ENCODE data around the gene ANXA9. TPM values are rescaled to one million over a fixed set of nuclear protein-coding genes. Genes with fewer than 3 reads are reported as not detected.
A peak's percentile ranks its signal among the peaks of the same experiment; 100 is the strongest.

The ANXA9 gene
- total RNA-seq, 1 donor from 2014 or later, result 39.7 TPM

- DNase-seq (ENCODE audit: low spot score), result no peak
These were observed 21.1 kb downstream of the ANXA9 start for GRCh38 chr1:151003180-151003579.

GRCh38 chr1:151005729-151006319 is 23.7 kb downstream of the ANXA9 start:
- no peak for DNase-seq (ENCODE audit: low spot score)

- peak; percentile 75 for DNase-seq (ENCODE audit: low spot score)
These were observed 24.4 kb downstream of the ANXA9 start, which contains the start of gene MINDY1 for GRCh38 chr1:151006327-151007052. MINDY1 (minus strand) TSS chr1:151006902; CDS start chr1:151002617, 4,285 bp downstream.

GRCh38 chr1:151007853-151008243 is 25.8 kb downstream of the ANXA9 start:
- DNase-seq (ENCODE audit: low spot score), result no peak

GRCh38 chr1:151008244-151009205 is 26.4 kb downstream of the ANXA9 start, which contains the start of gene PRUNE1:
PRUNE1 (plus strand) TSS chr1:151008449; CDS start chr1:151008633, 184 bp downstream.
- peak; percentile 97 for DNase-seq (ENCODE audit: low spot score)

- no peak for DNase-seq (ENCODE audit: low spot score)
These were observed 27.1 kb downstream of the ANXA9 start for GRCh38 chr1:151009206-151009587.

GRCh38 chr1:151009674-151010345 is 27.7 kb downstream of the ANXA9 start:
- no peak for DNase-seq (ENCODE audit: low spot score)

GRCh38 chr1:151010346-151010726 is 28.2 kb downstream of the ANXA9 start:
- no peak for DNase-seq (ENCODE audit: low spot score)

- no peak for DNase-seq (ENCODE audit: low spot score)
These were observed 29.2 kb downstream of the ANXA9 start for GRCh38 chr1:151011154-151011850.

GRCh38 chr1:151012684-151013471 is 30.8 kb downstream of the ANXA9 start:
- DNase-seq (ENCODE audit: low spot score), result no peak

- no peak for DNase-seq (ENCODE audit: low spot score)
These were observed 31.4 kb downstream of the ANXA9 start for GRCh38 chr1:151013518-151013917.

GRCh38 chr1:151024540-151025146 is 42.6 kb downstream of the ANXA9 start:
- peak; percentile 82 for DNase-seq (ENCODE audit: low spot score)

- DNase-seq (ENCODE audit: low spot score), result no peak
These were observed 44.4 kb downstream of the ANXA9 start for GRCh38 chr1:151026460-151026859.

- DNase-seq (ENCODE audit: low spot score), result no peak
These were observed 50.1 kb downstream of the ANXA9 start for GRCh38 chr1:151032164-151032563.

- no peak for DNase-seq (ENCODE audit: low spot score)
These were observed 53.1 kb downstream of the ANXA9 start for GRCh38 chr1:151035167-151035566.

GRCh38 chr1:151036356-151036755 is 54.3 kb downstream of the ANXA9 start, which contains the start of gene BNIPL:
BNIPL (plus strand) TSS chr1:151036586; CDS start chr1:151036726, 140 bp downstream.
- DNase-seq (ENCODE audit: low spot score), result no peak

GRCh38 chr1:151037032-151037431 is 54.9 kb downstream of the ANXA9 start:
- no peak for DNase-seq (ENCODE audit: low spot score)

- no peak for DNase-seq (ENCODE audit: low spot score)
These were observed 57.4 kb downstream of the ANXA9 start for GRCh38 chr1:151039521-151039920.

GRCh38 chr1:151043163-151043562 is 61.1 kb downstream of the ANXA9 start:
- no peak for DNase-seq (ENCODE audit: low spot score)

All from ureter (tissue), 1 donor.